Brain pericyte (primary cell): ENCODE results near the gene NUP98.
"Not testable (repeated sequence)": the region's sequence is repeated elsewhere in the genome, so short reads cannot be mapped to it uniquely, and the experiment has no call there.

Source experiments
- DNase-seq: peaks from one replicate; pipeline ENCODE4 v3.0.0-alpha.2; 2012; ENCODE audit warnings: low read depth, low spot score

NUP98 gene

GRCh38 chr11:3671334-3672254, 125.8 kb downstream of the NUP98 start, which contains the start of gene CHRNA10:
CHRNA10 (minus strand) TSS chr11:3671384; CDS start chr11:3671312, 72 bp downstream.
- no peak for DNase-seq

DNA sequence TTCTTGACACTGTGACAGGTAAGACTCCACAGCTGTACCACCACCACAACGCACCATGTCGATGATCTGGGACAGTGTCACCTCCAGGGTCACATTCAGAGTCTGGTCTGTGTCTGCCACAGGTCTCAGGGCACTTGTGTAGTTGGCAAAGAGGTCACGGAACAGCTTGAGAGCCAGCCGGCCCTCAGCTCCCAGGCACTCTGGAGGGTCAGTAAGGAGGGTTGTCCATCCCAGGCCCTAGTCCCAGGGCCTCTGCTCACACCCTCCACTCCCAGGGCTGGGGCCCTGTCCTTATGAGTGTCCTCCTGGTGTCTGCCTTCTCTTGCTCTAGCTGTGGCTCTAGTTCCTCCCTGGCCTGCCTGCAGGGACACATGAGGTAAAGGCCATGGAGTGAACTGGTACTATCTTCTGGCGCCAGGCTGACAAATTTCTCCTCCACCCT, 127.6 kb downstream of the NUP98 start:
- no peak for DNase-seq

GRCh38 chr11:3669128-3669527, 128.2 kb downstream of the NUP98 start:
- no peak for DNase-seq

- no peak for DNase-seq
Measured at GRCh38 chr11:3667149-3668035, 130.0 kb downstream of the NUP98 start.

DNA sequence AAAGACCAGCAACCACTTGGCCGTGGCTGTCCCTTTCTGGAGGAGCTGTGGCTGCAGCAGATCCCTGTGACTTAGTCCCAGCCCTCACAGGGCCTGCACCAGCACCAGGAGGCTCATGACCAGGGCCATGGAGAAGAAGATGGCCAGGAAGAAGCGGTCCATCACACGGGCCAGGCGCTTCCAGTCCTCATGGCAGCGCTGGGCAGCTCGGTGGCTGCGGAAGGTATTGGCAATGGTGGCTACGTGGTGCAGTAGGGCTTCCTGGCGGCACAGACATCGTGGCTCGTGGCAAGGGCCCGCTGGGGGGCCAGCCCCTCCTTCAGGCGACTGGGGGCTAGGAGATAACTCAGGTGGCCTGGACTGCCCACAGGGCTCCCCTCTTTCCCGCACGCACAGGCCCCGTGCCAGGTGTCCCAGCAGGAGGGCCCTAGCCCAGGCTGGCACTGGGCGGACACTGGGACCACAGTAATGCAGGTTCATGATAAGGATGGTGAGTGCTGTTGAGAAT, 131.3 kb downstream of the NUP98 start:
- DNase-seq, result no peak

- no peak for DNase-seq
Measured at GRCh38 chr11:3665336-3666022, 131.9 kb downstream of the NUP98 start.

- DNase-seq, result no peak
Measured at GRCh38 chr11:3664032-3664630, 133.2 kb downstream of the NUP98 start.

GRCh38 chr11:3662856-3663255, 134.5 kb downstream of the NUP98 start:
- no peak for DNase-seq

DNA sequence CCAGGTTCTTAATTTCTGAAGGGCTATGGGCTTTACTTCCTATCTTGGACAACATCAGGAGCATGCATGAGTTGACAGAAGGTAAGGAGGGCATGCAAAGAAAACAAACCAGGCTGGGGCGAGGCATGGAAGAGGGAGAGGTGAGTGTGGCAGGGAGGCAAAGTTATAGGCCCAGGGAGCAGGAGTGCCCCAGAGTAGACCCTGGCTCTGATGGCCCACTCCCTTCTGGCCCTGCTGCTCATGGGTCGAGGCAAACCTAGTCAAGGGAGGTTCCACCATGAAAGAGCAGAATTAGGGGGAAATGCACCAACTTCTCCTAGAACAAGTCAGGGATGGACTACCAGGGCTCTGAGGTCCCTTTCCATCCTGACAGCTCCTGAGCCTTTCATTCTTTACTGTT, 136.4 kb downstream of the NUP98 start:
- DNase-seq, result no peak

DNA sequence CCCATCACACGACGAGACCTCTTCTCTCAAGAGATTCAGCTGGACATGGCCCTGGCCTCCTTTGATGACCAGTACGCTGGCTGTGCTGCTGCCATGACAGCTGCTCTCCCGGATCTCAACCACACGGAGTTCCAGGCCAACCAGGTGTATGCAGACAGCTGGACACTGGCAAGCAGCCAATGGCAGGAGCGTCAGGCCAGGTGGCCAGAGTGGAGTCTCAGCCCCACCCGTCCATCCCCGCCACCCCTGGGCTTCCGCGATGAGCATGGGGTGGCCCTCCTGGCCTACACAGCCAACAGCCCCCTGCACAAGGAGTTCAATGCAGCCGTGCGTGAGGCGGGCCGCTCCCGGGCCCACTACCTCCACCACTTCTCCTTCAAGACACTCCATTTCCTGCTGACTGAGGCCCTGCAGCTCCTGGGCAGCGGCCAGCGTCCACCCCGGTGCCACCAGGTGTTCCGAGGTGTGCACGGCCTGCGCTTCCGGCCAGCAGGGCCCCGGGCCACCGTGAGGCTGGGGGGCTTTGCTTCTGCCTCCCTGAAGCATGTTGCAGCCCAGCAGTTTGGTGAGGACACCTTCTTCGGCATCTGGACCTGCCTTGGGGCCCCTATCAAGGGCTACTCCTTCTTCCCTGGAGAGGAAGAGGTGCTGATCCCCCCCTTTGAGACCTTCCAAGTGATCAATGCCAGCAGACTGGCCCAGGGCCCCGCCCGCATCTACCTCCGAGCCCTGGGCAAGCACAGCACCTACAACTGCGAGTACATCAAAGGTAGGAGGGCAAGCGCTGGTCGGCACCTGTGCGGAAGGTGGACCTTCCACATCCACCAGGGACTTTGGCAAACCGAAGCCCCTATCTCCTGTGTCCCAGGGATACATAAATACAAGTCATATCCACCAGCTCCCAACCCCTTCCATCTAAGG, 137.5 kb downstream of the NUP98 start:
- no peak for DNase-seq

DNA sequence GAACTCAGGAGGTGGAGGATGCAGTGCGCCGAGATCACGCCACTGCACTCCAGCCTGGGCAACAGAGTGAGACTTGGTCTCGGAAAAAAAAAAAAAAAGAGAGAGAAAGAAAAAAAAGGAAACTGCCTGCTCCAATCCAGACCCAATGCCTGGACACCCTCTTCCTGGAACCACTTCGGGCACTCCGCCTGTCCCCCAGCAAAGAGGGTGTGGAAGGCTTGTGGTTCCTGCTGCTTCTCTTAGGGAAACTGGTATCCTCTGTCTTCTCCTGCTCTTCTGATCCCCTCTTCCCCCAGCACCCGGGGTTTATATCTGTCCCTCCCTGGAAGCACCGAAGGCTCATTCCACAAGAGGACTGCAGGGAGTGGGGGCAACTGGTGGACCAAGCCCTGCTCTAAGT, 139.1 kb downstream of the NUP98 start:
- no peak for DNase-seq

GRCh38 chr11:3657331-3657730, 140.0 kb downstream of the NUP98 start:
- not testable (repeated sequence) for DNase-seq

- DNase-seq, result no peak
Measured at GRCh38 chr11:3655547-3655946, 141.8 kb downstream of the NUP98 start.

DNA sequence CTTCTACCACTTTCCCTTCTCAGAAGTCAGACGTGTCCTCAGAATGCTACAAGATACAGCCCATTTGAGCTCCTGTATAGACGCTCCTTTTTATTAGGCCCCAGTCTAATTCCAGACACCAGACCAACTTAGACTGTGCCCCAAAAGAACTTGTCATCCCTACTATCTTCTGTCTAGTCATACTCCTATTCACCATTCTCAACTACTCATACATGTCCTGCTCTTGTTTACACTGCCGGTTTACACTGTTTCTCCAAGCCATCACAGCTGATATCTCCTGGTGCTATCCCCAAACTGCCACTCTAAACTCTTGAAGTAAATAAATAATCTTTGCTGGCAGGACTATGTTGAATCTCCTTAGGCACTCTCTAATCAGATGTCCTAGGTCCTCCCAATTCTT, 144.8 kb downstream of the NUP98 start:
- DNase-seq, result not testable (repeated sequence)

DNA sequence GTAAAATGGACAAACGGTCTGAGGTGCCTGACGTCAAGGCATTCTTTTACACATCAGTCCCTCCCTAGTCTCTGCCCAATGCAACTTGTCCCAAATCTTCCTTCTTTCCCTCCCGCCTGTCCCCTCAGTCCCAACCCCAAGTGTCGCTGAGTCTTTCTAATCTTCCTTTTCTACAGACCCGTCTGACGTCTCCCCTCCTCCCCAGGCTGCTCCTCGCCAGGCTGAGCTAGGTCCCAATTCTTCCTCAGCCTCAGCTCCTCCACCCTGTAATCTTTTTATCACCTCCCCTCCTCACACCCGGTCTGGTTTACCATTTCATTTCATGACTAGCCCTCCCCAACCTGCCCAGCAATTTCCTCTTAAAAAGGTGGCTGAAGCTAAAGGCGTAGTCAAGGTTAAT, 148.0 kb downstream of the NUP98 start:
- not testable (repeated sequence) for DNase-seq

DNA sequence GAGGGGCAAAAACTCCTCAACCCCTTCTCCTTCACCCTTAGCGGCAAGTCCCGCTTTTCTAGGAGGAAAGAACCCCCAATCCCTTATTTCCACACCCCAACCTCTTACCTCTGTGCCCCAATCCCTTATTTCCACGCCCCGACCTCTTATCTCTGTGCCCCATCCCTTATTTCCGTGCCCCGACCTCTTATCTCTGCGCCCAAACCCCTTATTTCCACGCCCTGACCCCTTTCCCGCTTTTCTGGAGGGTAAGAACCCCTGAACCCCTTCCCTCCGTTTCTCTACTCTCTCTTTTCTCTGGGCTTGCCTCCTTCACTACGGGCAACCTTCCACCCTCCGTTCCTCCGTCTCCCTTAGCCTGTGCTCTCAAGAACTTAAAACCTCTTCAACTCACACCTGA, 148.5 kb downstream of the NUP98 start:
- not testable (repeated sequence) for DNase-seq

DNA sequence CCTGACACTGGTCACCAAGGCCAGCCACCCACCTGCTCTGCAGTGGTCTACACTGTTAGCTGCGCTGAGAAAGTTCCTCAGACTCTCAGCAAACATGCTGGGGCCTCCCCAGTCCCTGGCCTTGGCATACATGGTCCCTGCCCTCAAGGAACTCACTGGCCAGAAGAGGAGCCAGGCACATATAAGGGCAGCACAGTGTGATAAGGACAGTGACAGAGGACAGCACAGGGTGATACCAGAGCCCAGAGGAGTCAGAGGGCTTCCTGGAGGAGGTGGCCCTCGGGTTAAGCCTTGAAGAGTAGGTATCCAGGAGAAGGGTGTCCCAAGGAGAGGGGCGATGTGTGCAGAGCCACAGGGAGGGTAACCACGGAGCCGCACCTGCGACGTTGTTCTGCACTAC, 151.8 kb downstream of the NUP98 start:
- DNase-seq, result no peak

GRCh38 chr11:3644817-3645235, 152.5 kb downstream of the NUP98 start, which contains the start of gene ART1:
ART1 (plus strand) TSS chr11:3645128; CDS start chr11:3659214, 14,086 bp downstream.
- DNase-seq, result no peak

DNA sequence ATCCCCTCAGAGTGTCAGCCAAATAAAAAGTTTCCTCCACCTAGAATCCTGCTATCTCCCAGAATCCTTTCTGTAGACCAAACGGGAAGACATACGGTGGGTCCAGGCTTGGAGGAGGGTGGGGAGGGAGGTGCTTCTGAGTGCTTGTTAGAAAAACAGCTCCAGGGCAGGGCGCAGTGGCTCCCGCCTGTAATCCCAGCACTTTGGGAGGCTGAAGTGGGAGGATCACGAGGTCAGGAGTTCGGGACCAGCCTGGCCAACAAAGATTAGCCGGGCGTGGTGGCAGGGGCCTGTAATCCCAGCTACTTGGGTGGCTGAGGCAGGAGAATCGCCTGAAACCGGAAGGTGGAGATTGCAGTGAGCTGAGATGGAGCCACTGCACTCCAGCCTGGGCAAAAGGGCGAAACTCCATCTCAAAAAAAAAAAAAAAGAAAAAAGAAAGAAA, 154.2 kb downstream of the NUP98 start:
- not testable (repeated sequence) for DNase-seq
